Neuron (in vitro differentiated cells): ENCODE results near the gene MAP1LC3C.

Experiments used
- H2AFZ ChIP-seq: one replicate; pipeline ENCODE4 v1.6.1; 2013; ENCODE audit warnings: low read depth, mild to moderate bottlenecking, inconsistent platforms, low read length, moderate library complexity
- H3K27me3 ChIP-seq: one replicate; pipeline ENCODE4 v1.6.1; 2013; ENCODE audit warnings: low read length; ENCODE audit not compliant: insufficient read depth
- H3K36me3 ChIP-seq: one replicate; pipeline ENCODE4 v1.6.1; 2013; ENCODE audit warnings: low read length; ENCODE audit not compliant: insufficient read depth
- H3K4me1 ChIP-seq: one replicate; pipeline ENCODE4 v1.6.1; 2013; ENCODE audit warnings: low read length; ENCODE audit not compliant: insufficient read depth
- H3K4me3 ChIP-seq: 2 replicates; pipeline ENCODE4 v1.5.1; 2013; ENCODE audit warnings: mild to moderate bottlenecking, low read length, moderate library complexity
- H3K9me3 ChIP-seq: one replicate; pipeline ENCODE4 v1.6.1; 2013; ENCODE audit warnings: low read length

MAP1LC3C gene

GRCh38 chr1:241999026-241999425 lies at the start of gene MAP1LC3C:
Gene MAP1LC3C (minus strand): TSS chr1:241999098. CDS start chr1:241999008, 90 bp downstream.
- Histone ChIP-seq H3K4me1 (peaks cover 11% of the 10 kb centered on the region), H3K36me3 (no peaks in the 10 kb centered on the region), H2AFZ (peak within 1 kb of the TSS; percentile 52), H3K9me3 (no peaks in the 10 kb centered on the region), H3K4me3 (peak within 1 kb of the TSS; percentile 38), H3K27me3 (no peaks in the 10 kb centered on the region)

- Histone ChIP-seq H2AFZ (no peak overlapping the region), H3K4me1 (no peaks in the 10 kb centered on the region), H3K36me3 (no peaks in the 10 kb centered on the region), H3K9me3 (peaks cover 2% of the 10 kb centered on the region), H3K4me3 (no peak overlapping the region), H3K27me3 (no peaks in the 10 kb centered on the region)
These were observed 44.3 kb upstream of the MAP1LC3C start for GRCh38 chr1:242043165-242043564.

GRCh38 chr1:242034392-242034791 lies 35.5 kb upstream of the MAP1LC3C start:
- Histone ChIP-seq H3K36me3 (no peaks in the 10 kb centered on the region), H2AFZ (no peak overlapping the region), H3K9me3 (no peaks in the 10 kb centered on the region), H3K27me3 (no peaks in the 10 kb centered on the region), H3K4me3 (no peak overlapping the region), H3K4me1 (no peaks in the 10 kb centered on the region)

- H3K27me3 ChIP-seq: no peaks in the 10 kb centered on the region
- no peaks in the 10 kb centered on the region for H3K36me3 ChIP-seq
- H3K4me1 ChIP-seq: no peaks in the 10 kb centered on the region
- no peak overlapping the region for H3K4me3 ChIP-seq
- H3K9me3 ChIP-seq: no peaks in the 10 kb centered on the region
- H2AFZ ChIP-seq: no peak overlapping the region
These were observed 34.5 kb upstream of the MAP1LC3C start for GRCh38 chr1:242033447-242033846.

- peaks cover 9% of the 10 kb centered on the region for H3K4me1 ChIP-seq
- H3K36me3 ChIP-seq: no peaks in the 10 kb centered on the region
- H3K9me3 ChIP-seq: no peaks in the 10 kb centered on the region
- no peak overlapping the region for H2AFZ ChIP-seq
- H3K27me3 ChIP-seq: no peaks in the 10 kb centered on the region
- H3K4me3 ChIP-seq: no peak overlapping the region
These were observed 31.2 kb upstream of the MAP1LC3C start for GRCh38 chr1:242030071-242030470.

GRCh38 chr1:242025681-242026080 lies 26.8 kb upstream of the MAP1LC3C start:
- H3K4me1 ChIP-seq: peaks cover 9% of the 10 kb centered on the region
- no peak overlapping the region for H3K4me3 ChIP-seq
- no peak overlapping the region for H2AFZ ChIP-seq
- H3K36me3 ChIP-seq: no peaks in the 10 kb centered on the region
- H3K27me3 ChIP-seq: no peaks in the 10 kb centered on the region
- no peaks in the 10 kb centered on the region for H3K9me3 ChIP-seq

GRCh38 chr1:242023805-242024204 lies 24.9 kb upstream of the MAP1LC3C start:
- H3K4me1 ChIP-seq: peaks cover 13% of the 10 kb centered on the region
- H3K9me3 ChIP-seq: no peaks in the 10 kb centered on the region
- H3K27me3 ChIP-seq: no peaks in the 10 kb centered on the region
- H3K36me3 ChIP-seq: no peaks in the 10 kb centered on the region
- no peak overlapping the region for H3K4me3 ChIP-seq
- no peak overlapping the region for H2AFZ ChIP-seq

- Histone ChIP-seq H3K4me1 (peaks cover 4% of the 10 kb centered on the region), H3K9me3 (no peaks in the 10 kb centered on the region), H3K36me3 (no peaks in the 10 kb centered on the region), H3K4me3 (no peak overlapping the region), H3K27me3 (no peaks in the 10 kb centered on the region), H2AFZ (no peak overlapping the region)
These were observed 20.1 kb upstream of the MAP1LC3C start for GRCh38 chr1:242019018-242019417.

- Histone ChIP-seq H3K9me3 (no peaks in the 10 kb centered on the region), H3K4me1 (peaks cover 4% of the 10 kb centered on the region), H3K4me3 (no peak overlapping the region), H2AFZ (no peak overlapping the region), H3K36me3 (no peaks in the 10 kb centered on the region), H3K27me3 (peaks cover 3% of the 10 kb centered on the region)
These were observed 18.8 kb upstream of the MAP1LC3C start for GRCh38 chr1:242017580-242018233.

GRCh38 chr1:242016479-242016878 lies 17.6 kb upstream of the MAP1LC3C start:
- Histone ChIP-seq H3K4me3 (no peak overlapping the region), H3K4me1 (peaks cover 4% of the 10 kb centered on the region), H3K9me3 (no peaks in the 10 kb centered on the region), H3K27me3 (peaks cover 3% of the 10 kb centered on the region), H3K36me3 (no peaks in the 10 kb centered on the region), H2AFZ (no peak overlapping the region)

GRCh38 chr1:242011894-242012660 lies 13.2 kb upstream of the MAP1LC3C start:
- Histone ChIP-seq H2AFZ (no peak overlapping the region), H3K9me3 (no peaks in the 10 kb centered on the region), H3K4me3 (no peak overlapping the region), H3K27me3 (peaks cover 3% of the 10 kb centered on the region), H3K36me3 (no peaks in the 10 kb centered on the region), H3K4me1 (no peaks in the 10 kb centered on the region)

- H3K36me3 ChIP-seq: no peaks in the 10 kb centered on the region
- H3K4me1 ChIP-seq: no peaks in the 10 kb centered on the region
- H3K4me3 ChIP-seq: no peak overlapping the region
These were observed 10.1 kb upstream of the MAP1LC3C start for GRCh38 chr1:242008826-242009495.

GRCh38 chr1:242006976-242007375 lies 8.1 kb upstream of the MAP1LC3C start:
- Histone ChIP-seq H3K4me1 (no peaks in the 10 kb centered on the region), H3K4me3 (no peak overlapping the region), H2AFZ (no peak overlapping the region), H3K9me3 (no peaks in the 10 kb centered on the region), H3K27me3 (no peaks in the 10 kb centered on the region), H3K36me3 (no peaks in the 10 kb centered on the region)

More at GRCh38 chr1:242008826-242009495, 10.1 kb upstream of the MAP1LC3C start:
- no peak overlapping the region for H2AFZ ChIP-seq
- no peaks in the 10 kb centered on the region for H3K9me3 ChIP-seq
- peaks cover 3% of the 10 kb centered on the region for H3K27me3 ChIP-seq
